ENCODE measurements around the gene DHX35.

- TF ChIP-seq CTCF (IDR thresholded peaks at IDR 0.05; ENCODE audit: low read depth, low read length, poor library complexity, severe bottlenecking): no peak
- no peak for TF ChIP-seq EZH2phosphoT487 (IDR thresholded peaks at IDR 0.05; ENCODE audit: borderline replicate concordance, low read length)
Observed at GRCh38 chr20:39032997-39033396, 70.9 kb downstream of the DHX35 start.

Measured in DOHH2 (cell line).